CD4-positive, alpha-beta T cell treated with Interleukin-10 for 1 hour (primary cell): ENCODE data around the gene C15orf39.
"Not testable (repeated sequence)": the region's sequence is repeated elsewhere in the genome, so short reads cannot be mapped to it uniquely, and the experiment has no call there.

Experiments
- DNase-seq: peaks from one replicate; pipeline ENCODE4 v3.0.0-alpha.2; 2020

The C15orf39 gene

DNA sequence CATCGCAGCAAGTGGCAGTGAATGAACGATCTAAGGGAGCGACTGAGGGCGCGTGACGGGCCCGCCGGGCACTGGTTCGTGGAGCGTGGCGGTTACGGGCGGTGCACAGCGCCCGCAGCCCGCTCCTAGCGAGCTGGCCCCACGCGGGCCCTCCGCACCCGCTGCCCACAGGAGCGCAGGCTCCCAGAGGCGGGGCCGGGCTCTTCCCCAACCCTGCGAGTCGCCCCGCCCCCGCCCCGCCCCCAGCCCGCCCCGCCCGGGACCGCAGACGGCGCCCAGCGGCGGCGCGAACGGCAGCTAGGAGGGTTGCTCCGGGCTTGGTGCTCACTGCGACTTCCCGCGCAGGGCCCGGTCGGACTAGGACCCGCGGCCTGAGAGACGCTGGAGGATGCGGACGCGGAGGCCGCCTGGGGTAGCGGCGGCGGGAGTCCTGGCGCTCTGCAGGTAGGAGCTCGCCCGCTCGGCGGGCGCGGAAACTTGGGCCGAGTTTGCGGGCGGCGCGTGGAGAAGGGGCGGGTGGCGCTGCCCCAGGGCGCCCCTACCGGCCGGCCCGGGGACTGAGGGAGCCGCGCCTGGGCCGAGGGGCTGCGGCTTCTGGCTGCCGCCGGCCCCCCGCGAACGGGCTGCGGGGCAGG lies at the start of gene C15orf39:
Gene C15orf39 (plus strand): TSS at position 267 of the 635 bp plus-strand sequence. CDS start 4,167 bp downstream, outside the sequence.
- peak; percentile 79 for DNase-seq

DNA sequence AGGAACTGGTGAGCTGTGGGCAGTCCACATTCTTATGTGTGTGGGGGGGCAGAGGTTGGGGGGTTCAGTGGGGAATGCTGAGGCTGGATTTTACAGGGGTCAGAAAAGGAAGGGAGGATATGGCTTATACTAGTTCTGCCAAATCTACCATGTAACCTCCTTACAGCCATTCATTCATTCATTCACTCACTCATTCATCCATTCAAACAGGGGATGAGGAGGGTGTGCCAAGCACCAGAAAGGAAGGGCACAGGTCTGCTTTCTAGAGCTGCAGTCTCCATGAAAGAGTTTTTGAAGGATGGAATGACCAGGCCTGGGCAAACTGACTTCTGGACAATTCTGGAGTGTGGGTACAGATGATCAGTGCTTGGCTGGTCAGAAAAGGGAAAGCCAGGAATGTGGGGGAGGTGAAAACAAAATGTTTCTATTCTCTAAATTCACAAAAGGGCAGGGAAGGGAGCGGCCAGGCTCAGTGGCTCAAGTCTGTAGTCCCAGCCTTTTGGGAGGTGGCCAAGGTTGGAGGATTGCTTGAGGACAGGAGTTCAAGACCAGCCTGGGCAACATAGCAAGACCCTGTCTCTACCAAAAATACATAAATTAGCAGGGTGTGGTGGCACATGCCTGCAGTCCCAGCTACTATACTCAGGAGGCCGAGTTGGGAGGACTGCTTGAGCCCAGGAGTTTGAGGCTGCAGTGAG lies 49.2 kb upstream of the C15orf39 start:
- no peak for DNase-seq

DNA sequence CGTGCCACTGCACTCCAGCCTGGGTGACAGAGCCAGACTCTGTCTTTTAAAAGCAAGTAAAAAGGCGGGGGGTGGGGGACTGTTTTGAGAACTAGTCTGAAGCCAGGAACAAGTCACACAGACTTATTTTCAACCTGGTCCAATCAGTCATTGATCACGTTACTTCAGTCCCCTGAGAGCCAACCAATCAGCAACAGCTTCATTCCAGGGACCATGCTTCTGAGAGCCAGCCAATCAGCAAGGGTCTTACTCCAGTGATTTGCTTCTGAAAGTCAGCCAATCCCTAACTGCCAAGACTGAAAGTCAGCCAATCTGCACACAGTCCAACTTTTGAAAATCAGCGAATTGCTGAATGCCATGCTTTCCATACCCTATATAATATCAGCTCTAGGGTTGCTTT lies 48.6 kb upstream of the C15orf39 start:
- DNase-seq = peak; percentile 34

DNA sequence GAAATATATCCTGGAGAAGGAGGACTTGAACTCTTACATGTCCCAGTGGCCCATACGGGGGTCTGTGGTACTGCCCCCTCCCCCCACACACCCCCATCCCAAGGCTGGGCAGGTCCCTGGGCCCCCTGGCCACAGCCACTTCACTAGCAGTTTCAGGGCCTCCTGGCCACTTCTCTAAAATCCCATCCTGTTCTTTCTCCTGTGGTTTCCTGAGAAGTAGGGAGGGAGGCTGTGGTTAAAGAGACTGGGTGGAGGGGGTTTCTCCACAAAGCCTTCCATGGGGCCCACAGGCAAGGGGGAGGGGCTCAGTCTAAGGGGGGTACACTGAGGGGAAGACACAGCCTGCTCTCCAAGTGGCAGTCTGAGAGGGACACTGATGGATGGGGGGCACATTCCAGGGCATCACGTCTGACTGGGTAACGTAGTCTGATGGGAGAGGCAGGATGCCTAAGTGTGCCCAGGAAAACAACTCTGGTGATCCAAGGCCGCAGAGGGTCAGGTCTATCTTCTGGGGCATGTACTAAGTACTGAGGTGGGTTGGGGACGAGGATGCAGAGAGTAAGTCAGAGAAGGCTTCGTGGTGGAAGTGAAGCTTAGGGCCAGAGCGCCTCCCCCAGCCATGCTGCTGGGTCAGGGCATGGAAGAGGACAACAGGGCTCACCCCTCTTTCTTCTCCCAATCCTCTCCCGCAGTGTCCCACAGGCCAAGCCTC lies 48.0 kb upstream of the C15orf39 start:
- DNase-seq = no peak

DNA sequence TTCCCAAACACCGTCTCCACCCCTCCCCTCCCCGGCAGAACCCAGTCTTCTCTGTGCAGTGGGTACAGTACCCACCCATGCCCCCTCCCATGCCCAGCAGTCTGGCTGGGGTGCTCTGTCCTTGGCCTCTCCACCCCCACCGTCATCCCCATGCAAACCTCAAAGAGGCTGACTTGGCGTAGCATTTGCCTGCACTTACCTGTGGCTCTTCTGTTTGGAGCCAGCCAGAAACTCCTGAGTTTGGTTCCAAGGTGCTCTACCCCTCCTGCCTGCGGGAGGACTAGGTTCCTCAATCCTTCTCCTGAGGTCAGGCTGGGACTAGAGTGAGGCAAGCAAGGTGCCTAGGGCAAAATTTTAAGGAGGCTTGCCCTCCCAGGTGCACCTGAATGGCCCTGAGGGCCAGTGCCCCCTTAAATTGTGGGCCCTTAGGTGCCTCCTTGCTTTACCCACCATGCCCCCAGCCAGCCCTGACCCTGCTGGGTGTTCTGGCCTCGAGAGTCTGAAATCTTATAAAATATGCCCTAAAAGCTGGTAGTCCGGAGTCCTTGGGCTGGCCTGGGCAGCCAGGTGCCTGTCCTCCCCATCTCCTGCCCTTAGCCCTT lies 47.1 kb upstream of the C15orf39 start:
- DNase-seq = no peak

DNA sequence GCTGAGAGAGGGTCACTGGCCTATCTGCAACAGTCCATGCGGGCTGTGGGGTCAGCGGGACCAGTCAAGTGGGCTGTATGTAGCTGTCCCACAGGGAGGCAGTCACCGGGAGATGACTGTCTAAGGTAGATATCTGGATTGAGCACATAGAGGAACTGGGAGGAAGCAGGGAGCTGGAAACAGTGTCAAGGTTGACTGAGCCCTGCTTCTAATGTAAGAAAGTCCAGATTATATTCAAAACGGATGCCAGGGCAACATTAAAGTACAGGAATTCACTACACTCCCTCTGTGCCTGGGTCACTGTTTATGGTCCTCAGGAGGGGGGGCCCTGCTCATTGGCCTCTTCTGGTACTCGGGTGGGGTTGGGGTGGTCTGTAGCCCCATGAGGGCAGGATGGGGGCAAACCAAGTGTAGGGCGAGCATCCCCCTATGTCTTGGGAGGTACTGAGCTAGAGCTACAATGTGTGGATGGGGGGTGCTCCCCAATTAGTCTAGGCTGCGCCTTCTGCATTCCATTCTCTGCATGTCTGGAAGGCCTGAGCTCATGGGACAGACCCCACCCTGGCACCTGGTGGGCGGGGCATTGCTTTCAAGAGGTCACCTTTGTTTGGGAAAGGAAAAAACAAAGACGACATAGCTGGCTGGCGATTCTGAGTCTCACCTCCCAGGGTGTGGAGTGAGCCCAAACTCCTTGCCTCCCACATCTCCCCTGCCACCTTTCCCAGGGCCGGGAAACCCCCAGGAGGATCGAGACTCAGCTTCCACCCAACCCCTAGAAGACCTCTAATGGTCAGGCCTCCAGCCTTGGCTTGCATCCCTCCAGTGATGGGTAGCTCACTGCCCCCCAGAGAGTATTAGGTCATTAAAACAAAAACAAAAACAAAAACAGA lies 45.1 kb upstream of the C15orf39 start:
- no peak for DNase-seq

DNA sequence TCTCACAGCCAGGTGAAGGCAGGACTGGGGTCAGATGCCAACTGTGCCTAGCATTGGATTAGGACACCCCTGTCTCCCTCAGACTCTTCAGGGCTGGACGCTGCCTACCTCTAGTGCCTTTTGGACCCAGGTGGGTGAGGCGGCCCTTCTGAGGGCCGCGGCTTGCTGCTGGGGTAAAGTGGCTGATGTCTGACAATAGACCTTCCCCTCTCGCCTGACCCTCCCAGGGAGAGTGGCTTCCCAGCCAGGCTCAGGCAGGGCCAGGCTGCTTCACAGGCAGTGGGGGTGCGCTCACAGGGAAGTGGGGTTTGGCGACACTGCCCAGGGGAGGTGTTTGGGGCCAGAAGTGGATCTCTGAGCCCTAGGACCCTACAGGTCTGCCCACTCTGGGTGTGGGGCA lies 43.3 kb upstream of the C15orf39 start:
- no peak for DNase-seq

DNA sequence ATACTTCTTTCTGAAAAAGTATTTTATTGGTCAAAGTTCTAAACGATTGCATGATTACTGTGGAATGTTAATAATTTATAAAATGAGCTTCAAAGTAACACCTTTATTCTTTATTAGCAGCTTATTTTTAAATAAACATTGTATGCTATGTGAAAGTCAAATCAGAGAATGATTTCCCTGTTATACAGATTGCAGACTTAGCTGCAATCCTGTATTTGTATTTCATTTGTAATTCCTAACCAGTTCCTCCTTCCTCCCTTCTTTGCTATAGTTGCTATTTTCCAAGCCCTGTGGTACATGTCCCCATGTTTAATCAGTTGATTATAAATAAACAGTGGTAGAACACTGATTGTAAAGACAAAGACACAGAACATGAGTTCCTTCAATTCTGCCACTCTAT lies 42.4 kb upstream of the C15orf39 start:
- no peak for DNase-seq

DNA sequence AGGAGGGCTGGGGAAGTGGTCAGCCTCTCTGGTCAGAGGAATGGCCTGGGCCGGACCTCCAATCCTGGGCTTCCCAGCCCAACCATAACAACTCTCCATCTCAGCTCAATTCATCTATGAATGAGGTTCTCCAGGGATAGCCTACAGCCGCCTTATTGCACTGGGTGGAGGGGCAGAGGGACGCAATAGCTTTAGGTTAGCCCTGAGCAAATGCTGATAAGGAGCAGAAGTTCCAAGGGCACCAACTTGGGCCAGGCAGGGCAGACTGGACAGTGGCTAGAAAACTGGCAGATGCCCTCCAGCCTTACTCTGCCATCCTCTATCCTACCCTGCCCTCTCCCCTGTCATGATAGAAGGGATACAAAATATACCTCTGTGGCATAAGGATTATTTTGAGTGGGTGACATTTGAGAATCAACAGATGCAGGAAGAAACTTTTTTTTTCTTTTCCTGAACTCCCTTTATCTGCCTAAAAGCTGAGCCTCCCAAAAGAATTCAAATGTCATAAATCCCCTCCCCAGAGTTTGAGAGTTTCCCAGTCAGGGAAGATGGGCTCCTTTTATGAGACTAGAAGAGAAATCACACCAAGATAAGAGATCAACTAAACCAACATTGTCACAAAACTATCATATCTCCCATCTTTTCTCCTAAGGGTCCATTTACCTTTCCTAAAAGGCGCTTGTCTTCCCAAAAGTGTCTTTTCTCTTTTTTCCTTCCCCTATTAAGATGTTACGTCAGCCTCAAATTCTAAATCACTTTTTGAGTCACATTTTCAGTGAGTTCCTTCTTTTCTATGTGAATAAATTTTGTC lies 40.4 kb upstream of the C15orf39 start:
- no peak for DNase-seq

DNA sequence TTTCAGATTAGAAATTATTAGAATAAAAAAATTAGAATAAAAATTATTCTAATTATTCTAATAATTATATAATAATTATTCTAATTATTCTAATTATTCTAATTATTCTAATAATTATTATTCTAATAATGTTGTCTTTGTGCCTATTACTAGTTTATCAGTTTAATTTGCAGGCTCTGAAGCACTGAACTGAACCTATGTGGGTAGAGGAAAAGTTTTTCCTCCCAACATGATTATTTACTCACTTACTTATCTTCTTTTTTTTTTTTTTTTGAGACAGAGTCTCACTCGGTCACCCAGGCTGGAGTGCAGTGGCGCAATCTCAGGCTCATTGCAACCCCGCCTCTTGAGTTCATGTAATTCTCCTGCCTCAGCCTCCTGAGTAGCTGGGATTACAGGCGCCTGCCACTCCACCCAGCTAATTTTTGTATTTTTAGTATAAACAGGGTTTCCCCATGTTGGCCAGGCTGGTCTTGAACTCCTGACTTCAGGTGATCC lies 39.7 kb upstream of the C15orf39 start:
- DNase-seq = no peak

DNA sequence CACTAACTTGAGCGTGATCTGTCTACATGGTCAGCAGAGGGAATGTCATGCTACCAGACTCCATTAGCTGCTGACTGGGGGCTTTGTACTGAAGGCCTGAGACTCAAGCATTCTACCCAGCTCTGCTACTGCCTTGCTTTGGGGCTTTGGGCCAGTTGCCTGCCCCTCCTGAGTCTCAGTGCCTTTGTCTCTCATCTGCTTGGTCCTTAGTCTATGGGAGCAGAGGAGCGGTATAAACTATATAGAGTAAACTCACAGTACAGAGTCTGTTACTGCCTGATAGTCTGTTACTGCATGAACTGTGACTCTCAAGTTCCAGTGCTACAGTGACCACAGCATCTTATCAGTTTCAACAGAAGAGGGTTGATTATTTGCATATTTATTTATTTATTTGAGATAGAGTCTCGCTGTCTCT lies 38.5 kb upstream of the C15orf39 start:
- DNase-seq = no peak

DNA sequence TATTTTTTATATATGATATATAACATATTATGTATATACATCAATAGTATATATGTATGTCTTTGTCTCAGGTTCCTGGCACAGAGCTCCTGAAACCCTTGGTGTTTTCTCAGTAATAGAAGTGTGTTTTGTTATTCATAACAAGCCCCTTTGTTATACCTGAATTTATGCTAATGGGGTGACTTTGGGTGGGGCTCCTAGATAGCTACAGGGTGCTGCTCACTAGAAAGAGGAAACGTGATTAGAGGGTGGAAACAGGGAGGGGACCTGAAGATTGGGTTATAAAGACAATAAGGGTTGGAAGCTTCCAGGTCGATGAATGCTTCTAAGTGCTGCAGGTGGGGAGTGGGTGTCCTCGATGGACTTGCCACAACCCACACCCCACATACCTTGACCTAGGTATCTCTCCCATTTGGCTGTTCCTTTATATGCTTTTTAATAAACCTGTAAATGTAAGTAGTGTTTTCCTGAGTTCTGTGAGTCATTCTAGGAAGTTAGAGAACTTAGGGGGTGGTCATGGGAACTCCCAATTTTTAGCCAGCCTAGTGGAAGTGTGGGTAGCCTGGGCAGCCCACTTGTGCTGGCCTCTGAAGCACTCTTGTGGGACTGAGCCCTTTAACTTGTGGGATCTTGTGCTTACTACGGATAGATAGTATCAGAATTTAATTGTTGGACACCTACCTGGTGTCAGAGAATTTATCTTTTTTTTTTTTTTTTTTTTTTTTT lies 36.9 kb upstream of the C15orf39 start:
- DNase-seq = no peak

DNA sequence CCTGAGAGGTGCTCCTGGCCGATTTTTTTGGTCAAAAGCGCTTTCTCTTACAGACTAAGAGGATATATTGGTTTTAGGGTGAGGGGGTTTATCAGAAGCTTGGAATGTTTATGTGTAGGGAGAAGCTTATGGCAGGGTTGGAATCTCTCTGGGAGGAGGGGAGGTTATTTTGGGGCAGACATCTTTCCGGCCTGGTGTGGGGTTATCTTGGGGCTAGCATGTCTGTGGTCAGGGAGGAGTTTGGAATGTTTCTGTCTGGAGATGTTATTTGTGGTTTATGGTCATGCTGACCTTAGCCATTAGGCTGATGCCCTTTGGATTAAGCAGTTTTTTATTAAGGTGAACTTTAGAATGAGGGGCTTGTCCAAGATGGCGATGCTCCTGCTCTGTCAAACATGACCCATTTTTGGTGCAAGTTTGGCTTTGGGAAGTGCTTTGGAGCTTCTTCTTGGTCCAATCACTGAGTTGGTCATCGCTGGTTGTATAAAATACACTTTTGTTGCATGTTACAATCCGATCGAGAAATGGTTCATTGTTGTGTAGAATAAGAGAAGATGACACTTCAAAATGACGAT lies 35.1 kb upstream of the C15orf39 start:
- DNase-seq = not testable (repeated sequence)

DNA sequence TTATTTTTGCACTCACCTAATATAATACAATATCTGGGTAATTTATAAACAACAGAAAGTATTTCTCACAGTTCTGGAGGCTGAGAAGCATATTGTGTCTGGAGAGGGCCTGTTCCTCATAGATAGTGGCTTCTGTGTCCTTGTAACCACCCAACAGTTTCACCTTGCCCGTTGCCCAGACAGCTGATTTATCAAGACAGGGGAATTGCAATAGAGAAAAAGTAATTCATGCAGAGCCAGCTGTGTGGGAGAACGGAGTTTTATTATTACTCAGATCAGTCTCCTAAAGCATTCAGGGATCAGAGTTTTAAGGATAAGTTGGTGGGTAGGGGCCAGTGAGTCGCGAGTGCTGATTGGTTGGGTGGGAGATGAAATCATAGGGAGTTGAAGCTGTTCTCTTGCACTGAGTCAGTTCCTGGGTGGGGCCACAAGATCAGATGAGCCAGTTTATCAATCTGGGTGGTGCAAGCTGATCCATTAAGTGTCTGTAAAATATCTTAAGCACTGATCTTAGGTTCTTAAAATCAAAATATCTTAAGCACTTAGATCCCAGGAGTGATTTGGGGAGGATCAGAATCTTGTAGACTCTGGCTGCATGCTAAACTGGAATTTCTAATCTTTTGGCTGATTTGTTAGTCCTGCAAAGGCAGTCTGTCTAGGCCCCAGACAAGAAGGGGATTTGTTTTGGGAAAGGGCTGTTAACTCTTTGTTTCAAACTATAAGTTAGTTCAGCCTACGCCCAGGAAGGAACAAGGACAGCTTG lies 33.9 kb upstream of the C15orf39 start:
- no peak for DNase-seq

DNA sequence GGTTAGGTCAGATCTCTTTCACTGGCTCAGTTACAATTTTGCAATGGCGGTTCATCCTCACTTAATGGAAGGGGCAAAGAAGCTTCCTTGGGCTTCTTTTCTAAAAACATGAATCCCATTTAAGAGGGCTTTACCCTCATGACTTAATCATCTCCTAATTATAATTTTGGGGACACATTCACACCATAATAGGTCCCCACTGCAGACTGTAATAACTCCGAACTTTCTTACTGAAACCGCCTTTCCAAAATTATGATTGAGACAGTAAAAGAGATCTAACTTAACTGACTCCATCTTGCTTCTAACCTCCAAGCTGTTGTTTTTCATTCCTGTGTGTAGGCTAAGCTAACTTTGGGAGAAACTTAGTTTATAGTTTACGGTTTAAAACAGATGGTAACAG lies 33.3 kb upstream of the C15orf39 start:
- DNase-seq = no peak

DNA sequence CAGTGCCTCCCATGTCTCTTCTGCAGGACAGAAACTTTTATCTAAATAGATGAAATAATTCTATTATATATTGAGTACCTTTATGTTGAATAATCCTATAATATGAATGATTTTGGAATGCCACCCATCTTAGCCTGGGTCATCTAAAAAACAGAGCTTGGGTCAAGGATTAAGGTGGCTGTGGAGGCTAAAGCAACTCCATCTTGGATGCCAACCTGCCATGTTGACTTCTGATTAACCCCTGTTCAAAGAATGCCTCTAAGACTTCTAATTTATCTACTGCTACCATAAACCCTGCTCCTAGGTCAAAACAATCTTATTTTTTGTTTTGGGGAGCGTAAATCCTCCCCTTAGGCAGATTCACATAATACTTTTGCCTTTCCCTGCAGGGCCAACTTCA lies 31.5 kb upstream of the C15orf39 start:
- no peak for DNase-seq

DNA sequence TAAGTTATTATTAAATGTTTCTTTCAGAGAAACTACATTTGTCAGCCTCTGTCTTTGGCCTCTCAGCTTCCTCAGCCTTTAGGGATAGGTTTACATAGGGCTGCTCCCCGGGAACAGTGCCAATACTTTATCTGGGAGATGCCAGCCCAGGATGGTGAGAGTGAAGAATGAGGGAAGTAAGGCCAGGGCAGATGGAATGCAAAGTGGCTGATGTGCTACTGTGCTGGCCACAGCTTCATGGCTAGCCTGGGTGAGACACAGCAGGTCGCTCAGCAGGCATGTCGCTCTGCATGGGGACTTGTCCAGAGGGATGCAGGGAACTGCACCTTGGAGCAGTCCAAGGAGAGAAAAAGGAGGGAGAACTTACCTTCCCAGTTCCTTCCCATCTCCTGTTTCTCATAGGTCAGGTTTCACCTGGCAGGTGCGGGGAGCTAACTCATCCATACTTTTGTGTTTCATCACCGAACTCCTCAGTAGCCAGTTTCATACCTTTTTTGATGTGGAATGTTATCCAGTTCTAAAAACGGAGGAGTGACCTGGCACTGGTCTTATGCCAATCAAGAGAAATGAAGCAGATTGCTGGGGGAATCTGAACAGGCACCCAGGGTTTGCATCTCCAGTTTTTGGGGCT lies 30.9 kb upstream of the C15orf39 start:
- no peak for DNase-seq

DNA sequence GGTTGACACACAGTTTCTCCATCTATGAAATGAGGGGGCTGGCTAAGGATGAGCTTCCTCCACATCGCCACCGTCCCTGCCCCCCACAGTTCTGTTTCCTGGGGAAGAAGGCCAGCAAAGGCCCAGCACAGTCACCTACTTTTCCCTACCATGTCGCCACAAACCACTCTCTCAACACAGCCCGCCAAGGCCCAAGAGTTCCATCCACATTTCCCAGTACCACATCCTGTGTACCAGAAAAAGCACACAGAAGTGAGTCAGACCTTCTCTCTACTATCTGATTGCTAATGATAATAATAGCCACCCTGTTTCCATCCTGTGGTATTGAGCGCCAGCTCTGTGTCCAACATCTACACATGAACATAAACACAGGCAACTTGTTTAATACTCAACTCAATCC lies 30.3 kb upstream of the C15orf39 start:
- no peak for DNase-seq

DNA sequence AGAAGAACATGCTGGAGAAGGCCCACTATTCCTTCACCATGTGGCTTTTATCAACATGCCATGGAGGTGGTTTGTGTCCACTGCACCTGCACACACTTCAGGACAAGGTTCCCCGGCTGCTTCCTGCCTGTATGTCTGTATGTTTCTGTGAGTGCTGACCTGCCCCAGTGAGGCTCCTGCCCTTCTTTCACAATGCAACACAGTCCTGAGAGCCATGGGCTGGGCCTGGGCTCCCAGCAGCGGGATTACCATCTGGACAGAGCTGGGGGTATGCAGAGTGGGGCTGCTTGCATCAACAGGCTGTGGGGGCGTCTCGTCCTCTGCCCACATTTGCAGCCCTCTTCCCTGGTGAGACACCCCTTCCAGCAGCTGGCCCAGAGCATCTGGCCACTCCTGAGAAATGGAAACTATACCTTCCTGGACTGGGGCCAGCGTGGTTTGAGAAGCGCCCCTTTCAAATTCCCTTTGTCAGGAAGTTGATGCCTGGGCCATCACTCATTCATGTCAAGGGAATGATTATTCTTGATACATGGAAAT lies 29.3 kb upstream of the C15orf39 start:
- DNase-seq = no peak
